ENCODE data around the gene TBPL1.

GRCh38 chr6:133990321-133990720, 37.3 kb downstream of the TBPL1 start:
- TF ChIP-seq CTCF (IDR thresholded peaks at IDR 0.05): no peak
- no peak for TF ChIP-seq POLR2A (IDR thresholded peaks at IDR 0.05)
- TF ChIP-seq POLR2AphosphoS5 (IDR thresholded peaks at IDR 0.05): no peak

Data from breast epithelium (tissue), 3 donors.